Right kidney (tissue), 1 donor: ENCODE data around the gene SMAD6.
"Not testable (repeated sequence)": the region's sequence is repeated elsewhere in the genome, so short reads cannot be mapped to it uniquely, and the experiment has no call there.

Experiments used
- DNase-seq: peaks from one replicate; pipeline ENCODE4 v3.0.0-alpha.2; 2016

SMAD6 gene

DNA sequence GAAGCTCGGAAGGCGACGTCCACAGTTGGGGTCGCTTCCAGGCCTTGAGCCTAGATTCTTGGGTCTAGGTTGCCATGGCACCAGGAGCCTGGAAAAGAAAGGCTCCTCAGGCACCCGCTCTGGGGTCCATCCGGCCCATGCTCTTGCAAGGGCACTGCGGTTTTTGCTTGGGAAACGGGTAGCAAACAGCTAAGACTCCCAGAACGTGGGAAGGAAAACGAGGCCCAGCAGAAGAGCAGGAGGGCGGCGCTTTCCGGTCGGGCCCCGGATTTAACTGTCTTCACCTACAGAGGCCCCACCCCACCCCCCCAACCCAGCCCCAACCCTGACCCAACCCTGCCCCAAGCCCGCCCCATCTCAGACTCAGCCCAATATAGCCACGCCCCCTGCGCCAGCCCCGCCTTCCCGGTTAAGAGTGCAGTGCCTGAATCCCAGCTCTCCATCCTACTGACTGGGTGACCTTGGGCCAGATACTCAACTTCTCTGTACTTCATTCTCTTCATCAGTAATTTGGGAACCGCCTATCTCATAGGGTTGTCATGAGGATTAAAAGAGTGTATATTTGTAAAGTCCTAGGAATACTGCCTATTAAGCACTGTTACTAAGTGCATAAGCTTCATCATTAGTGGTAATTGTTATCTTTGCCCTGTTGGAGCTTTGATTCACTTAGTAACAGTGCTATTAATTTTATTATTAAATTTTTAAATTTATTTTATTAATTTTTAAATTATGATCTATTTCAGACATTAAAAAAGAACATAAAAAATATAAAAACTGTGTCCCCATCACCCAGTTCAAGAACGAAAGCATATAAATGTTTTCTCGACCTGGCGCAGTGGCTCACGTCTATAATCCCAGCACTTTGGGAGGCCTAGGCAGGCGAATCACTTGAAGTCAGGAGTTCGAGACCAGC lies 28.4 kb upstream of the SMAD6 start:
- DNase-seq: no peak

DNA sequence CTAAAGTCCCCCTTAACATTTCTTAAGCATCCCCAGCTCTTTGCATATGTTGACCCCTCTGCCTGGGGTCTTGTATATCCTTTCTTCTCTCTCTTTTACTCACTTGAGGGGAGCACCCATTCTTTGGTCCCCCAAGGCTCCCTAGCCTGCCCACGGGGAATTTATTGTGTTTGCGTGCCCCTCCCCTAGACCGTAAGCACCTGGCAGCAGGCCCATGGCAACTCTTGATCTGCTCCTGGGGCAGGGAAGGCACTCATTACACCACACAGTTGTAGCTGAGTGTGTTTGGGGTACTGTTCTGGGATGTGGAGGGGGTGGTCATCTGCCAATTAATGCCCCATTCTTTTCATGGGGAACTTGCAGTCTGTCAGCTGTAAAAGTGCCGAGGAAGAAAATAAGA lies 27.3 kb upstream of the SMAD6 start:
- DNase-seq: no peak

DNA sequence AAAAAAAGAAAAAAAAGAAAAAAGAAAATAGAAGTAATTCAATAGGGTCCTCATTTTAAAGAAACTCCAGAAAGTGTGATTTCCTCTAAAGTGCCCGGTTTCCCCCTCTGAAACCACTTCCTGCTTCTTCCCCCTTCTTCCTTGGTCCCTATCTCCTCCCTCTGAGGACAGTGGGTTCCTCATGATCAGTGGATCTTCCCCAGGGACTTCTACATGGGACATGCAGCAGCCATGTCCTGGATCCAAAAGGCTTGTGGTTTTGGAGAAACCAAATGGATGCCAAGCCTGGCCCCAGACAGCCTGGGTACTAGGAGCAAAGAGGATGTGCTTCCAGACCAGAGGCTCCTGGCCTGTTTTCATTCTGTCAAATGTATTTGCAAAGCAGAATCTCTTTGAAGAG lies 26.6 kb upstream of the SMAD6 start:
- DNase-seq: no peak

GRCh38 chr15:66677336-66677735 lies 24.7 kb upstream of the SMAD6 start:
- no peak for DNase-seq

- no peak for DNase-seq
Observed at GRCh38 chr15:66679061-66679656, 22.9 kb upstream of the SMAD6 start.

DNA sequence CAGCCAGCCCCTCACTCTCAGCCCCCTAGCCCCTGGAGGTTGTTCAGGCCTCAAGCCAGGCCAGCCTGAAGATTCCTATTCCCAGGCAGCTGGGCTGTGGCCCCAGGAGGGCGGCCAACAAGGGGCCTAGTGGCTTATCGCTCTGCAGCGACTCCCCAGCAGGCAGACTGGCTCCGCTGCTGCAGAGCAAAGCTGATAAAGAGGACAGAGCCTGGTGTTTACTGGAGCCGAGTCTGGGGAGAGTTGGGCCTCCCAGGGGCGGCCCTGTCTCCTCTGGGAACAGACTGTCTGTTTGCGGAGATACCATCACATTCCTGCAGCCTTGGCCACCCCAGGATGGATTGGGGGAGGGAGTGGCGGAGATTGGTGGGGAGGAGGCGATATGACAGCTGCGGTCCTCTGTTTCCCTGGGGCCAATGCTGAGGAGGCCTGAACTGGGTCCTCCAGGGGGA lies 22.4 kb upstream of the SMAD6 start:
- peak; percentile 36 for DNase-seq

GRCh38 chr15:66680502-66680901 lies 21.5 kb upstream of the SMAD6 start:
- no peak for DNase-seq

DNA sequence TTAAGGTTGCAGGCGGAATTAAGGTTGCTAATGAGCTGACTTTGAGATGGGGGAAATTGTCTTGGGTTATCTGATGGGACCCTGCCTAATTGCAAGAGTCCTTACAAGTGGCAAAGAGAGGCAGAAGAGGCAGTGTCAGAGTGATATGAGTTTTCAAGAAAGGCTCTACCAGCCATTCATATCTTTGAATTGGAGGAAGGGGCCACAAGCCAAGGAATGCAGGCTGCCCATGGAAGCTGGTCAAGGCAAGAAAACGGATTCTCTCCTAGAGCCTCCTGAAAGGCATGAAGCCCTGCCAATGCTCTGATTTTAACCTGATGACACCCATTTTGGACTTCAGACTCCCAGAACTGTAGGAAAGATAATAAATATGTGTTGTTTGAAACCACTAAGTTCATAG lies 20.6 kb upstream of the SMAD6 start:
- DNase-seq: no peak

GRCh38 chr15:66682246-66682645 lies 19.8 kb upstream of the SMAD6 start:
- DNase-seq: no peak

DNA sequence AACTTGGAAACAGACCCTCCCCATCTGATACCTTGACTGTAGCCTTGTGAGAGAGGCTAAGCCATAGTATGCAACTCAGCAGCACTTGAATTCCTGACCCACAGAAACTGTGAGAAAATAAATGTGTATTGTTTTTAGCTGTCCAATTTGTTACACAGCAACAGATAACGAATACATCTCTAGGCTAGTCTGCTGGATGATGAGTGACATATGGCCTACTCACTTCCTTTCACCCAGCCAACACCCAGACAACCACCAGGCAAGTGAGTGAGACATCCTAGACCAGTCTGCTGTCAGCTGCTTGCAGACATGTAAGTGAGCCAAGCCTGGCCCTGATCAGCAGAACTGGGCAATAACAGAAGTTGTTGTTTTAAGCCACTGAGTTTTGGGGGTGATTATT lies 19.2 kb upstream of the SMAD6 start:
- DNase-seq: no peak

DNA sequence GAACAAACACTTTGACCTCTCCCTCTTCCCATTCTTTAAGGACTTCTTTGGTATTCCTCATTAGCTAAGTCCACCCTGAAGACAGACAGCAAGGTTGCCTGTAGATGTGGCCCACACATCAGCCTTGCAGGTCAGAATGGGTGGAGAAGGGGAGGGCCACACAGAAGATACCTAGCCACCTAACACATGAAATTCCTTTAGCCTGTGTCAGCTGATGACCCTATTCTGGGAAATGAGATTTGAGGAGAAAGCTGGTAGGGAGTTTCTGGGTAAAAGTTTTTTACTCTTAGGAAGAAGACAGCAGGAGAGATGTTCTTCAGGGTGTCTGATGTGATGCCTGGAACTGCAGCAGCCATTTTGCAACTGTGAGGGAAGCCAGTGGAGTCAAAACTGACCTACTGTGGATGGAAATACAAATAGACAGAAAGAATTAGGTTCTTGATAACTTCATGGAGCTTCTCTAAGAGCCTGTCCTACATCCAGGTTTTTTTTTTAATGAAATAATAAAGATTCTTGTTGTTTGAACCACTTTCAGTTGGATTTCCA lies 17.8 kb upstream of the SMAD6 start:
- no peak for DNase-seq

GRCh38 chr15:66685638-66686150 lies 16.3 kb upstream of the SMAD6 start:
- no peak for DNase-seq

GRCh38 chr15:66690912-66691311 lies 11.1 kb upstream of the SMAD6 start:
- not testable (repeated sequence) for DNase-seq

- DNase-seq: no peak
Observed at GRCh38 chr15:66691727-66692126, 10.3 kb upstream of the SMAD6 start.

DNA sequence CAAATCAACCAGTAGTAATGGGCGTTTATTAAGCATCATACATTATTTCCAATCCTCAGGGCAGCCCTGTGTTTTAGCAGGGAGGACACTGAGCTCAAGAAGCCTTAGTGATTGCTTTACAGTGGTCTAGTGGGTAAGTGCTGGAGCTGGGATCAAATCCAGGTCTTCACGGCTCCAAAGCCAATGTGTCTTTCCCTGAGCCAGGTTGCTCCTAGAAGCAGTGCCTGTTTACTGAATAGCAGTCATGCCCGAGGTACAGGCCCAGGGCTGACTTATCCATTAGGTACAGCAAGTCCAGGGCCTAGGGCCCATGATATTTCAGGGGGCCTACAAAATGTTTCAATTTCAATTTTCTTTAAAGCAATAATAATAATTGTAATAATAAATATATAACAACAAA lies 9.6 kb upstream of the SMAD6 start:
- no peak for DNase-seq

DNA sequence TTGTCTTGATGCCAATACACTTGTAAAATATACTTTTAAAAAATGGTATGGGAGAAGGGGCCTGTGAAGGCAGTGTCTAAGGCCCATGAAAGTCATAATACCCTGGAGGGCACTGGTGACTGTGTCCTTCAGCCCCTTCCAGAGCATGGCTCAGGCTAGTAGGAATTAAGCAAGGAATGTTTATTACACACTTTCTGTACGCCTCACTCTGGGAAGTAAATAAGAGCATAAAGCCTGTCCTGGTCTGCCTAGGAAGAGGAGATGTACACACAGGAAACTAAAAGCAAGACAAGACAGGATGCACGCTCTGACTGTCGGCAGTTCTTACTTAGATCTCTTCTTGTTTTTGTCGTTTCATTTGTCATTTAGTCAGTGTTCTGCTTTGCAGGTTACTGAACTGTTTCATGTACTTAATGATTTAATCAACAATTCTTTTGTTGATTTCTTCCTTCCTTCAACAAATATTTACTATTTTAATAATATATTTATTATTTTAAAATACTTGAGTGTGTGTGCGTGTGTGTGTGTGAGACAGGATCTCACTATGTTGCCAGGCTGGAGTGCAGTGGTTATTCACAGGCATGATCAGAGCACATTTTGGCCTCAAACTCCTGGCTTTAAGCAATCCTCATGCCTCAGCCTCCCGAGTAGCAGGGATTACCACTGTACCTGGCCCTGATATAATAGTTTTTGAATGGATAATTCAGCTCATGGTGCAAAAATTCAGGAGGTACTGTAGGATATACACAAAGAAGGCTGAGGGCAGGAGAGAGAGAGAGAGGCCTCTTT lies 9.0 kb upstream of the SMAD6 start:
- no peak for DNase-seq

- no peak for DNase-seq
Observed at GRCh38 chr15:66696770-66697169, 5.3 kb upstream of the SMAD6 start.

GRCh38 chr15:66698318-66698961 lies 3.6 kb upstream of the SMAD6 start:
- DNase-seq: peak; percentile 58

GRCh38 chr15:66698971-66699370 lies 3.1 kb upstream of the SMAD6 start:
- no peak for DNase-seq

GRCh38 chr15:66700412-66700801 lies 1.6 kb upstream of the SMAD6 start:
- DNase-seq: no peak

- peak; percentile 88 for DNase-seq
Observed at GRCh38 chr15:66700802-66701421, 1.1 kb upstream of the SMAD6 start.
